GM18873 (cell line): ENCODE results near the gene ERN1.
A peak's percentile ranks its signal among the peaks of the same experiment; 100 is the strongest.

Source experiments
- ATAC-seq: cut with Tn5 transposase; IDR thresholded peaks from one replicate; pipeline ENCODE4 v1.9.1; 2021; ENCODE audit warnings: mild to moderate bottlenecking, moderate library complexity, moderate number of reproducible peaks; ENCODE audit not compliant: unreplicated experiment, low FRiP score

Gene ERN1

DNA sequence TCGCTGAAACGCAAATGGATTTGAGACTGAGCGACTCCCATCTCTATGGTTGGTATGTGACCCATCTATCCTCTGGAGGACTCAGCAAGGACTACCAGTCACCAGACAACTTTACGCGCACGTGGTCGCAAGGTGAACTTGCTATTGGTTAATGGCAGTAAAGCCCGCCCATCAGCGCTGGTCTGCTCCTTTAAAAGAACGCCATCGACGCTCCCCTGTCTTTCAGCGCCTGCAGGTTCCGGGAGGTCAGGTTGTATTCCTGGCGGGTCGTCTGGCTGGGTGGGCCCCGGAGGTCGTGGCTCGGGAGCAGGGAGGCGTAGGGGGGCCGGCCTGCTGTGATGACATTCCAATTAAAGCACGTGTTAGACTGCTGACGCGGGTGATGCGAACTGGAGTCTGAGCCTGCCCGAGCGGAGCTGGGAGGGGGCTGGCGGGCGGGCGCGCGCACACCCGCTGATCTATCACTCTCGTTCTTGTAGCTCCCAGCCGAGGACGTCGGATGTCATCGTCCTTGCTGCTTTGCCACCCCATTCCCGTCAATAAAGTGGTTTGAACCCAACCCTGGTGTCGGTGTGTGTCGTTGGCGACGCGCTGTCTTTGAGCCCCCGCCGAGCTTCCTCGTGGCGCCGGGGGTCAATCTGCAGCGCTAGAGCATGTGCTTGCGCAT lies 15.9 kb upstream of the ERN1 start:
- ATAC-seq: peak; percentile 87

DNA sequence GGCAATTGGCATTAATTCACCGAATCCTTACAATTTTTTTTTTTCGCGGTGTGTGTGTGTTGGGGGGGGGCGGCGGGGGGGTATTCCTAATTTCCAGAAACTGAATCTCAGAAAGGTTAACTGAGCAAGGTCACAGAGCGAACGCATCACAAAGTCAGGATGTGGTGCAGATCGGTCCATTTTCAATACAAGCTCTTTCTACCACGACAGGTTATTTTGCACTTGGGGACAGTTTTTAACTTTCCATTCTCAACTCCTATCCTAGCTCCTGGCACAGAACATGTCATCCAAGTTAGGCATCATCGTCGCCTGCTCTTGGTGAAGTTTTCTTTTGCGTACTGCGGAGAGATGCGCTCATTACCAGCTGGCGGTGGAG lies 15.4 kb upstream of the ERN1 start:
- no peak for ATAC-seq

DNA sequence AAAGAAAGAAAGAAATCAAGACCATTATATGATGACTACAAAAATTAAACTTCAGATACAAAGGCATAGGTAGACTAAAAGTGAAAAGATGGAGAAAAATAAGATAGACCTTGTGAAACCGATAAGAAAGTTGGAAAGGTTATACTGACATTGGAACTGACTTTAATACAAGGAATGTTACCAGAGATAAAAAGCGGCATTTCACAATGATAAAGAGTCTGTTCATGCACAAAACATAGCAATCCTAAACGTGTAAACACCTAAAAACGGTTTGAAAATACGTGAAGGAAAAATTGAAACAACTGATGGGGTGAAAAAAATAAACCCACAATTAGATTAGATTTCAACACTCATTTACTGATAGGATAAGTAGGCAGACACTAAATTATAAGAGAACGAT lies 9.6 kb upstream of the ERN1 start:
- ATAC-seq: no peak

DNA sequence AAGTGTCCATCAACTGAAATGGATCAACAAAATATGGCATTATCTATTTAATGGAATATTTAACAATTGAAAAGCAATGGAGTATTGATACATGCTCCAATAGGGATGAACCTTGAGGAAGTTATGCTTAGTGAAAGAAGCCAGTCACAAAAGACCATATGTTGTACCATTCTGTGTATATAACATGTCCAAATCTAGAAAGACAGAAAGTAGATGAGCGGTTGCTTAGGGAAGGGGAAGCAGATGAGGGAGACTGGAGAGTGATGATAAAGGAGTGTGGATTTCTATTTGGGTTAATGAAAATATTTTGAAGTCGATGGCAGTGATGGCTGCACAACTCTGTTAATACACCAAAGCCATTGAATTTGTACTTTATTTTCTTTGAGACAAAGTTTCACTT lies 8.5 kb upstream of the ERN1 start:
- ATAC-seq: no peak

DNA sequence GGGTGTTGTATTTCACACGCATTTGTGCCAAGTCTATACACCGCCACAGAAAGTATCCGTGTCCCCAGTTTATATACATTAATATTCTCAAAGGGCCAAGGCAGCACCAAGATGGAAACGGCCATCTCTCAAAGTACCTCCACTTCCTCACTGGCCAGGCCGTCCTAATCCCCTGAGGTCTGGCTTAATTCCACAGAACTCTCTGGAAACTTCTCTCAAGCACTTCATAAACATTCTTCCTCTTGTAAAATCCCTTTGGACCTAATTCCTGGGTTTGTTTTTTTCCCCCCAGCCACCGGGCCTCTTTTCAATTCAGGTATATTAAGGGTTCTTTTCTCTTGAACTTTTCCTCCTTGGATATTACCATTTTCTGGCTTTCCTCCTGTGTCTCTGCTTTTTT lies 5.1 kb upstream of the ERN1 start:
- ATAC-seq: no peak

DNA sequence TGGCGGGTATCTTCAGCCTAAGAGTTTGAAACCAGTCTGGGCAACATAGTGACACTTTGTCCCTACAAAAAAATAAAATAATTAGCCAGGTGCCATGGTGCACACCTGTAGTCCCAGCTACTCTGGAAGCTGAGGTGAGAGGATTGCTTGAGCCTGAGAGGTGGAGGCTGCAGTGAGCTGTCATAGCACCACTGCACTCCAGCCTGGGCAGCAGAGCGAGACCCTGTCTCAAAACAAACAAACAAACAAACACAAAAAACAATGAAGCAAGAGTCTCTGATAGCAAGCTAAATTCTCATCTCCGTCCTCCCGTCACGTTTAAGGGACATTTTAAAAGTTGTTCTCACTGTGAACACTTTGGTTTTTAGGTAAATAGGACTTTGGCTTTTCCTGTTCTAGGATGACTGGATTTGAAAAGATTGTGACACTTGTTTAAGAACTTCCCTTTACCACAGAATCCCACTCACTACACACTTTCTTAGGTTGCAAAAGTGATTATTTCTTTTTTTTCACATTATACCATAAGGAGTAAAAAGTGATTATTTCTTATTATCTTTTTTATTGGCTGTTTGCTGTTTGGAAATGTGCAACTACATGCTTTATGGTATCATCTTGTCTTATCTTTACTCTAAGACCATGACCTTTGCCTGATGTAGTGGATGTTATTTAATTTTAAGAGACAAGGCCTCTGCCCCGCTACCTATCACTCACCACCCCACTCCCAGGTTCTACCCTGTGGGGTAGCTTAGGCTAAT lies 4.4 kb upstream of the ERN1 start:
- ATAC-seq: no peak

DNA sequence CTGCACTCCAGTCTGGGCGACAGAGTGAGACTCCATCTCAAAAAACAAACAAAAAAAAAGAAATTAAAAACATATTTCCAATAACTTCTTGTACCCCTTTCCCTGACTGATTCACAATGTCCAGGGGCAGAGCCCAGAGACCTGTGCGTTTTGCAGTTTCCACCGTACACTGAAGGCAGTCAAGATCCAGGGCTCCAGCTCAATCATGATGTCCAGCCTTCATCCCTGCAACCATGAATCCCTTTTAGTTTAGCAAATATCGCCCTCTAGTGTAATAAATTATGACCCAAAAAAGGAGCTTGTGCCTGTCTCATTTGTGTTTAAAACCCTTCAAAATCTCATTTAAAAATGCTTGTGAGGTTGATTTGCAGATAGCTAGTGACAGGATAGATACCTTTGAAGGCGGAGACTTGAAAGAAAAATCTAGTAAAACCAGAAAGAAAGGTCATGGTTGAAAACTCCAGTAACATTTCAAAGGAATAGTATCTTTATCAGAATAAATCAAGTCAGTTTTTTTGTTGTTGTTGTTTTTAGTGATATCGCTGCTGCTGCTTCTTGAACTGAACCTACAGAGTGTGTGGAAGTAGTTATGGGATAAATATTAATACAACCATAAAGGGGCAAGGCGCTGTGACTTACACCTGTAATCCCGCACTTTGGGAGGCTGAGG lies 3.7 kb upstream of the ERN1 start:
- no peak for ATAC-seq

DNA sequence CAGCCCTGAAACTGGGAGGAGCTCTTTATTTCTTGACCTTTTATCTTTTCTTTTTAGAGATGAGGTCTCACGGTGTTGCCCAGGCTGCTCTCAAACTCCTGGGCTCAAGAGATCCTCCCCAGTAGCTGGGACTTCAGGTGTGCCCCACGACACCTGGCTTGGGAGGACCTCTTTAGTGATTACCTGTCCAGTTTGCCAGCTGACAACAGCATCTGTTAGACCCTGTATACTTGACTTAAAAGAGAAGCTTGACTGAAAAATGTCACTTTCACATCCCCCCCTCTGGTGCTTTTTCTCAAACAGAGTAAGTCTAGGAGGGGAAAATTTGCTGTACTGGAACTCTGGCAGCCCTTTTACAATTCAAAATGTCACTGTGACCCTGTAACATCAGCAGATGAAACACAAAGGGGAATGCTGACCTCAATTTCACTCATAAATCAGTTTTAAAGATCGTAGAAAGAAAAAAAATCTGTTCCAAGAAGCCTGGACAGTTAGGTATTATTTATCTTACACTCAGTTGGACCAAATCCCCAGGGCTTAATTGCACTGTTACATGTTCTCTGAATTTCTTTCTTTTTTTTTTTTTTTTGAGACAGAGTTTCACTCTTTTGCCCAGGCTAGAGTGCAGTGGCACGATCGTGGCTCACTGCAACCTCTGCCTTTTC lies 1.8 kb upstream of the ERN1 start:
- ATAC-seq: no peak

DNA sequence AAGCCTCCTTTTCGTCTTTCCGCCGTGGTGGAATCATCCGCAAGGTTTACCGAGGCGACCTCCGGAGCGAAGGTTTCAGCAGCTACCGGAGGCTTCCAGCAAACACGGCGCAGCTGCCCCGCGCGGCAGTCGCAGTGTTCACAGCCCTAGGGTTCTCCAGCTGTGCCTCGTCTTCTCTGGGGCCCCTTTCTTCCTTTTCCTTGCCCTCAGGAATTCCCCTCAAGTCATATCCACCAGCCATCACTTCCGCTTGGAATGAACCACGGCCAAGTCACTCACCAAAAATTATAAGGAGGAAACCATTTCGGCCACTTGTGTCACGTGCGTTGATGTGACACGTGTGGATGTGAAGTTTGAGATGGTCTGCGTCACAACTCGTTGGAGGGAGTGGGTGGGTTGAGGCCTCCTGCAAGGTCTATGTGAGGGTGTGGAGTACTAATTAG lies 636 bp upstream of the ERN1 start:
- ATAC-seq: peak; percentile 22

DNA sequence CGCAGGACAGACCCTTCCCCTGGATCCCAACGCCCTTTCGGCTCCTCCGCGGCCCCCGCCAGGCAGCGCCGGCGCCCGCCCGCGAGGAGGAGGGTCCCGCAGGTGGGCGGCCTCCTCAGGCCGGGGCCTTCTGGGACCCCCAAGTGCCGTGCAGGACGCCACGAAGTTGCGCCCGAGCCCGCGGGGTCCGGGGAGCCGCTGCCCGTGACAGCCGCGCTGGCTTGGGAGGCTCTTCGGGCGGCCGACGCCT lies 504 bp downstream of the ERN1 start:
- peak; percentile 15 for ATAC-seq

DNA sequence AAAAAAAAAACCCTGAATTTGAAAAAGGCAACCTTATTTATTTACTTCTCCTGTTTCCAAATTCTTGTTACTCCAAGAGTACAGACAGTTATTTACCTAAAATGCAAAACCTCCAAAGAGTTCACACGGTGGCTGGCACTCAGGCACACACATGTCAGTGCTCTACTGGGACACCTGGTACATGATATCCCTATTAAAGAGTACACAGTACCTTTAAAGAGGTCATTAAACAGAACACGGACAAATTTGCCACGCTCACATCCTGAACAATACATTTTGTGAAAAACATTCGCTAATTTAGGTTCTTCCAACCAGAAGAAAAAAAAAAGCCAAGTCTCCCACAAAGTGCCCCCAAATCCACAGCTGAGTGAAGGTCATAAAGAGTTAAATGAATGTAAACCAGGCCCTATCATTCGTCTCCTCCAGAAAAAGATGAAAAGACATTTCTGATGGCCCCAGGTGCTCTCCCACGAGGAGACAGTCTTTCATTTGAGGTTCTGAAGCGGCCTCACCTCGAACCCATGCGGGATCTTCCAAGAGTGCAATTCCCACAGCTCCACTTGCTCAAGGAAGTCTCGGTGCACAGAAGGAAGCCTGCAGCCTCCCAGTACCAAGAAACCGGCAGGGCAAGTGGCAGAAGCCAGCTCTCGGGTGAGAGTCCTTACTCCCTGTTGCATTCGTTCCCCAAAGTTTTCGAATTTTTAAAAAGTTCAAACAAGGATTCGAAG lies 993 bp downstream of the ERN1 start:
- ATAC-seq: peak; percentile 2

DNA sequence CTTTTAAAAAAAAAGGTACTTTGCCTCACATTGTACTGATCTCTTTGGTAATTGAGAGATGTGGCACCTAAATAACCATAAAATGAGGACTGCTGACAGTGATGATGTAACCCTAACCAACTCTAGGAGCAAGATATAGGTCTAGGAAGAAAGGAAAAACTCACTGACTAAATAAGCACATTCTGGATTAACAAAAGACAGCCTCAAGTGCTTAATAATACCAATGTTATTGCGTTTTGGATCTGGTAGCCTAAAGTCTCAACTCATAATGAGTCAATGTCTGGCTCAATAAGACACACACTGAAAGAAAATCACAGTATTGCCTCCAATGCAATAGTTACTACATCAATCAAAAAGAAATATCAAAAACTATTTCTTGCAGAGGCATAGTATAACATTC lies 3.0 kb downstream of the ERN1 start:
- ATAC-seq: no peak

DNA sequence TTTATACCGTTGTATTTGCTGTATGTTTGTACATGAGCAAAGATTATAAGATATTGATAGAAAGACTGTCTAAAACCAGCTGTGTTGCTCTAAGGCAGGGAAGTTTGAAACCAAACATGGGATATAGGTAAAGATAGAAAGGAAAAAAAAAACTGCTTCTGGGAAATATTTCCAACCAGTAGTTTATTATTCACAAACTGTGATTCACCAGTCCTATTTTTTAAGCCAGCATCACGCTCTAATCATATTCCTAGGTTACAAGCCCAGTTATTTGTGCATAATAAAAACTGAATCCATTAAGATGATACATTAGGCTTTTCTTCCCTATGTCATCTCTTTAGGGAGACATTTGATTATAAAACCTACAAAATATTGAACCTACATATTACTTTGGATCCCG lies 4.0 kb downstream of the ERN1 start:
- no peak for ATAC-seq

DNA sequence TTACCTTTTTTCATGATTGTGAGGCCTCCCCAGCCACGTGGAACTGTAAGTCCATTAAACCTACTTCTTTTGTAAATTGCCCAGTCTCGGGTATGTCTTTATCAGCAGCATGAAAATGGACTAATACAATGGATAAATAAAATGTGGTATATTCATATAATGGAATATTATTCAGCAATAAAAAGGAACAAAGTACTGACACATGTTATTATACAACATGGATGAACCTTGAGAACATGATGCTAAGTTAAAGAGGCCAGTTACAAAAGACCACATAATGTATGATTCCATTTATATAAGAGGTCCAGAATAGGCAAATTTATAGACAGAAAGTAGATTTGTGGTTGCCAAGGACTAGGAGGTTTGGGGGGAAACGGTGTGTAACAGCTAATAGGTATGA lies 5.3 kb downstream of the ERN1 start:
- ATAC-seq: no peak

DNA sequence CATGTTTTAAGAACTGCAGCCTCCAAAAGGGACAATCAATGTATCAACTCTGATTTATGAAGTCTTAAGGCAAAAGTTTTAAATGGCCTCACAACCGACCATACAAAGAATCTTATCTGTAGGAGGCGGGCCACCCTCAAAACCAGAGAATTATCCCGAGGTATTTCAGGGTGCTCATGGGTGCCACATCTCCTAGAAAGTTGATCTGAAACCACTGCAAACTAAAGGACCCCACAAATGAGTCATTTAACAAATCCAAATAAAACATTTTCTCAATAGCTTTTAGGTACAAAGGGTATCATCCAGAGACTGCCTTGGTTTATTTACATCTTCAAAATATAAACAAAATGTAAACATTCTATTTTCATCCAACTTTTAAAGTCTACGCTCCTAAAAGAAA lies 6.8 kb downstream of the ERN1 start:
- ATAC-seq: no peak

DNA sequence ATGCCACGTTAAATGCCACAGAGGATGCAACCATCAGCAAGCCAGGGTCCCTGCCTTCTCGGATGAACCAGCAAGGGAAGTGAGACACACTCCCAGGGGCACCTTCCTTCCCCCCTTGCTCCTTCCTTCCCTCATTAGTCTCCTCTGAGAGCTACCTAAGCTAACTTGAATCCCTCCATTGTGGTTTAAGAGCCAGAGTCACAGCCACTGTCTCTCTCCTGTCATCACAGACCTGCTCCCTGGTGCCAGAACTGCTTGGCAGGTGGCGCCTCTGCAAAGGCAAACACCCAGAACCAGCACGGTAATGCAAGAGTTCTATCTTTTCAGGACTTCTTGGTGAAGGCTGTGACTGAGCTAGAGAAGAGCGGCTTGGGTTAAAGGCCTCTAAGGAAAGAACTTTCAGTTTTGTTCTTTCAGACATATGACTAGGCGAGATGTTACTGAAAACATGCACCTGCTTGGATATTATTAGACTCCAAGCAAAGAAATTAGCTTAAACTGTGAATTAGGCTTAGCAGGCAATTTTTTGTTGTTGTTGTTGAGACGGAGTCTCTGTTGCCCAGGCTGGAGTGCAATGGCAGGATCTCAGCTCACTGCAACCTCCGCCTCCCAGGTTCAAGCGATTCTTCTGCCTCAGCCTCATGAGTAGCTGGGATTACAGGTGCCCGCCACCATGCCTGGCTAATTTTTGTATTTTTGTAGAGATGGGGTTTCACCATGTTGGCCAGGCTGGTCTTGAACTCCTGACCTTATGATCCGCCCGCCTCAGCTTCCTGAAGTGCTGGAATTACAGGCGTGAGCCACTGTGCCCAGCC lies 8.8 kb downstream of the ERN1 start:
- peak; percentile 75 for ATAC-seq

DNA sequence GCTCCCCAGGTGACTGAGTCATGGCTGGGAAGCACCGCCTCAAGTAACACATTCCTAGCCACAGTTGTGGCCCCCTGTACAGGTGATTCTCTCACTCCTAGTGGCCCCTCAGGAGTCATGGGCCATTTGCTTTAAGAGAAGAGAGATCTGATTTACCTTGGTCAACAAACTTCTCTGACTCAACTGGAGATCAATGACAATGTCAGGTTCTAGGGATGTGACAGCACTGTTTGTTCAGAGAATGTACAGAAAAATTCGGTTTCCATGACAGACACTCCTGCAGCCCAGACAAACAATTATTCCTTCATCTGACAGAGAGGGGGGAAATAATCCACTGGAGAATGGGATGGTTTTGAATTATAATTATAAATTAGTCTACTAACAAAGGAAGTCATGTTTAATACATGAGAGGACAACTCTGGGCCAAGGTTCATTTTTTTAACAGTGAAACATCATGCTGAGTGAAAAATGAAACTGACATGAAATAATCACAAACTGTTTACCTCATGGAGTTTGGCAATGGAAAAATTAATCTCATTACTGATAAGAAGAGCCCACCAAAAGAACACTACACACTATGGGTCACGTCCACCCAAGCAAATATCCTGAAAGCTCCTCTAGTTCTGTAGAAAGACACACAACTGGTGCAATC lies 9.7 kb downstream of the ERN1 start:
- ATAC-seq: no peak

DNA sequence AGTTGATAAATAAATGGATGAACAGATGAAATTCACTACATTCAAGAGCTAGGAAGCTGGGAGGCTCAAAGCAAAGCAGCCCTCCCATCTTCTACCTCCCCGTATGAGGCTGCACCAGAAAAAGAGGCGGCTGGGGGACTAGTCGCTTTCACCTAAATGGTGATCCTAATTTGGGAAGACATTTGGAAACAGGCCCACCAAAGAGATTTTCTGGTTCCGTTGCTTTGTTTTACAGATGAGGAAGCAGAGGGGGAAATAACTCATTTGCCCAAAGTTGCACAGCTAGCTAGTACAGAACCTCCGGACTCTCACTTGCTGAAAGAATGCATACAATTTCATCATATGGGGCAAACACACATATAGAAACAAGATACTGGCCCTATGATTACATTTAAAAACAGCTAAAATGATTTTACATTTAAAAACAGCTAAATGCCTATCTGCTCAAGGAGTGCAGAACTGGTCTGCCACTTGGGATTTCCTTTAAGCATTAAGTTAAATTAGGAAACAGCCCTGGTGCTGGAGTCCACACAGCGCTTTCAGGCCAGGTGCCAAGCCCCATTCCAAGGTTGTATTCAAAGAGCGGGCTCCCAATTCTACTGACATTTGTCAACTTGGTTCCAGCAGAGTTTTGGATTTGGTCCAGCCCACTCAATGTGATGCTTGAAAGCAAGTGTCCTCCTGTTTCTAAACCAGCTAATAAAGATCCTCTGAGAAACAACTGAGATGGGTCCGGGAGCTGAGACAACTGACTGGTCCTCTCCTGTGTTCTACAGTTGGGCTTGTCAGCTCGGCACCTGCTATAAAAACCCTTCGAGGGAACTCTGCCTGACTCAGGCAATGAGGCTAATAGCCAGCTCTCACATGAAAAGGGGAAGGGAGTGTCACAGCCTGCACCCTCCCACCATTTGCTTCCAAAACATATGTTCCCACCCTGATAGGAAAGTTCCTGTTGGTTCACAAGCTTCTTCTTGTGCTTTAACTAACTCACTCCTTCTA lies 11.7 kb downstream of the ERN1 start:
- no peak for ATAC-seq
